ENCODE data around the gene DEF6. TPM values are rescaled to one million over a fixed set of nuclear protein-coding genes. Genes with fewer than 3 reads are reported as not detected.
"Not testable (repeated sequence)": the region's sequence is repeated elsewhere in the genome, so short reads cannot be mapped to it uniquely, and the experiment has no call there.

The DEF6 gene
- total RNA-seq, 1 experiment from 2014 or later = 0.57 TPM

DNA sequence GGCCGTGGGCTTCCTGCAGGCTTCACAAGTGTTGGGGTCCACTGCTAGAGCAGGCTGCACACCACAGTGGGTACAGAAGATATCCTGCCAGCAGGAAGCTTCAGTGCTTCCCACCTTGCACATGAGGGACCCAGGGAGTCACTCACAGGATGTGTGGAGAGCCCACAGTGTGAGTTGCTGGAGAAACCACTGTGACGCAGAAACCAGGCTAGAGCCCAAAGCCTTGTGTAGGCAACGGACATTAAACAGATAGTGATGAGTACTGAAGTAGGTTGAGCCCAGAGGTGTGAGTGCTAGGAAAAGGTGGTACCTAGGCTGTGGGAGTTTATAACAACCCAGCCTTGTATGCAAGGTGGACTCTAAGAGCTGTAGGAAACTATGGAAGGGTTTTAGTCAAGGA is 18.9 kb upstream of the DEF6 start:
- no peak for DNase-seq (ENCODE audit: low read depth)

- peak; percentile 75 for DNase-seq (ENCODE audit: low read depth)
These were observed 16.7 kb upstream of the DEF6 start for GRCh38 chr6:35280903-35281302.

- DNase-seq (ENCODE audit: low read depth) = no peak
These were observed 15.1 kb upstream of the DEF6 start for GRCh38 chr6:35282472-35282871.

DNA sequence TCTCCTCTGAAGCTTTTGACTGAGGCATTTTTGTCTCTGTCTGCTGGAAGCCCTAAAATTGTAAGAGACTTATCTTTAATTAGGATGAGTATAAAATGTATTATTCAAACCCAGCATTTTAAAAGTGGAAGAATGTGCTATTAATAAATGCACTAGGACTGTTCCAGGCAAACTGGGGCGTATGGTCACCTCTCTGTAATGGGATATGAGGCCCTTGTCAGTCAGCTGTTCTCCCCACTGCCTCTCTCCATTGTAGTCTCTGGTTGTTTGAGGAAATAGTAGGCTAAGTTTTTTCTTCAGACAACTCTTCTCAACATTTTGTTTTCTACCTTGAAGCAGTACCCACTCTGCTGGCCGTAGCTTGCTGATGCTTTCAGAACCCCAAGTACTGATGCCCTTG is 14.3 kb upstream of the DEF6 start:
- no peak for DNase-seq (ENCODE audit: low read depth)

GRCh38 chr6:35287671-35288396 is 9.8 kb upstream of the DEF6 start:
- no peak for DNase-seq (ENCODE audit: low read depth)

DNA sequence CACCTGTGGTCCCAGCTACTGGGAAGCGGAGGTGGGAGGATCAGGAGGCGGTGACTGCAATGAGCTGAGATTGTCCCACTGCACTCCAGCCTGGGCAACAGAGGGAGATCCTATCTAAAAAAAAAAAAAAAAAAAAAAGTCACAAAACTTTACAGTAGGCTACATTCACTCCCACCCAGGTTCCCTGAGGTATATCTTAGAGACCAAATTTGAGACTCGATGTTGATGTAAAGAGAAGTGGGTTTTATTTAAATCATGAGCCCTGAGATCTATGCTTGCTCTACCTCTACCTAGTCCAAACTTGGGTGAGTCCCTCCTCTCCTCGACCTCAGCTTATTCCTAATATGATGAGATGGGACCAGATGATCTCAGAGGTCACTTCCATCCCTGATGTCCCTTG is 8.8 kb upstream of the DEF6 start:
- DNase-seq (ENCODE audit: low read depth) = no peak

GRCh38 chr6:35291491-35291890 is 6.1 kb upstream of the DEF6 start:
- no peak for DNase-seq (ENCODE audit: low read depth)

DNA sequence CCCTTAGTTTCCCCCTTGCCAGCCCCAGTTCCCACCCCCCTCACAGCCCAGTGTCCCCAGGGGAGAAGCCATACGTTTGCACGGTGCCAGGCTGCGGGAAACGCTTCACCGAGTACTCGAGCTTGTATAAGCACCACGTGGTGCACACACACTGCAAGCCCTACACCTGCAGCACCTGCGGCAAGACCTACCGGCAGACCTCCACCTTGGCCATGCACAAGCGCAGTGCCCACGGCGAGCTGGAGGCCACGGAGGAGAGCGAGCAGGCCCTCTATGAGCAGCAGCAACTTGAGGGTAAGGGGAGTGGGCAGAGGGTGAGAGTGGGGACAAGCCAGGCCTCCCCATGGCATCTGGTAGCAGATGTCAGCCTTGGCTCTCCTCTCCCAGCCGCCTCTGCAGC is 5.1 kb upstream of the DEF6 start:
- DNase-seq (ENCODE audit: low read depth) = no peak

- no peak for DNase-seq (ENCODE audit: low read depth)
These were observed 3.9 kb upstream of the DEF6 start for GRCh38 chr6:35293681-35294080.

GRCh38 chr6:35294308-35294945 is 3.2 kb upstream of the DEF6 start:
- DNase-seq (ENCODE audit: low read depth) = peak; percentile 39

GRCh38 chr6:35295036-35295435 is 2.6 kb upstream of the DEF6 start:
- no peak for DNase-seq (ENCODE audit: low read depth)

GRCh38 chr6:35295521-35296315 is 1.9 kb upstream of the DEF6 start:
- DNase-seq (ENCODE audit: low read depth) = no peak

GRCh38 chr6:35296931-35297600 is 552 bp upstream of the DEF6 start:
- DNase-seq (ENCODE audit: low read depth) = no peak

DNA sequence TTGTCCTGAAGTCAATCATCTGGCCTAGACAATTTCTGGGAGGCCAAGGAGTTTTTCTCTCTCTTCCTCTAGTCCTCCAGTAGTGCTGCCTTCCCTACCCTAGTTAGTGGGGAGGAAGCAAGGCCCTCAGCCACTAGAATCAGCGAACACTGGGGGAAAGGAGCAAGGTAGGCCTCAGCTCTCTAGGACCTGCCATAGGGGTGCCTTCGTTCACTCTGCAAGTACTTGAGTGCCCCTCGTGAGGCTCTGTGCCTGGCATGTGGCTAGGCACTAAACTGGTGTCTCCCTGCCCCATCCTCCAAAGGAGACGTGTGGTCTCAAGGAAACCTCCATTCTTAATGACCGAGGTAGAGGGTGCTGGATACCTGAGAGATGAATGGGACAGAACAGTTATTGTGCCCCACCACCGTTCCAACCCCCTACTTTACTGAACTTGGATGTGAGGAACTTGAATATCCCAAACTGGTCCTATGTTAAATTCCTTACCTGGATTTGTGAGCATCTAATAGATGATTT is 1.1 kb downstream of the DEF6 start:
- DNase-seq (ENCODE audit: low read depth) = no peak

DNA sequence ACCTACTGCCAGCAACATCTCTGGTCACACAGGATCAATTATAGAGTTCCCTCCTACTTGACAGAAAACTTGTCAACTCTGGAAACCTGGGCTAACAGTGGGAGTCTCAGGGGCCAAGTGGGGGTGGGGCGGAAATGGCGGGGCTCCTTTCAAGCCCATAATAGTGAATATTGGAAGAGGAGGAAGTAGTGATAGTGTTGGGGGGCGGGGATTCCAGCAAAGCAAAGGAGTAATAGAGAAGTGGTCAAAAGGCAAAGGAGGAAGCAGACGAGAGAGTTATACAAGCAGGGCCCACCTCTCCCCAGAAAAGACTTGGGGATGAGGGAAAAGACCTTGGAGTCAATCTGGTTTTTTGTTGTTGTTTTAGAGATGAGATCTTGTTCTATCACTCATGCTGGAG is 2.1 kb downstream of the DEF6 start:
- DNase-seq (ENCODE audit: low read depth) = no peak

- no peak for DNase-seq (ENCODE audit: low read depth)
These were observed 3.2 kb downstream of the DEF6 start for GRCh38 chr6:35300848-35301247.

GRCh38 chr6:35302604-35303241 is 5.1 kb downstream of the DEF6 start:
- peak; percentile 56 for DNase-seq (ENCODE audit: low read depth)

DNA sequence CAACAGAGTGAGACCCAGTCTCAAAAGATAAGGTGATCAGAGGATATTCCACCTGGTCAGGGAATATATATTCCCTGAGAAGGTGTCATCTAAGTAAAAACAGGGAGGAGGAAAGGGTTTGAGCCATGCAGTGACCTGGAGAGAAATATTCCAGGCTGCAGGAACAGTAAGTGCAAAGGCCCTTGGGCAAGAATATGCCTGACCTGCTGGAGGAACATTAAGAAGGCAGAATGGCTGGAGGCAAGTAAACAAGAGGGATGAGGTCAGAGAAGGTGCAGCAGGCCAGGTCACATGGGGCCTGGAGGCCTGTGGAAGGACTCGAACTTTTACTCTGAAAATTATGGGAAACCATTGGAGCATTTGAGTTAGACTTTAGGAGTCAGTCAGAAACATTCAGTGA is 6.7 kb downstream of the DEF6 start:
- DNase-seq (ENCODE audit: low read depth) = peak; percentile 34

- no peak for DNase-seq (ENCODE audit: low read depth)
These were observed 7.5 kb downstream of the DEF6 start for GRCh38 chr6:35305117-35305516.

DNA sequence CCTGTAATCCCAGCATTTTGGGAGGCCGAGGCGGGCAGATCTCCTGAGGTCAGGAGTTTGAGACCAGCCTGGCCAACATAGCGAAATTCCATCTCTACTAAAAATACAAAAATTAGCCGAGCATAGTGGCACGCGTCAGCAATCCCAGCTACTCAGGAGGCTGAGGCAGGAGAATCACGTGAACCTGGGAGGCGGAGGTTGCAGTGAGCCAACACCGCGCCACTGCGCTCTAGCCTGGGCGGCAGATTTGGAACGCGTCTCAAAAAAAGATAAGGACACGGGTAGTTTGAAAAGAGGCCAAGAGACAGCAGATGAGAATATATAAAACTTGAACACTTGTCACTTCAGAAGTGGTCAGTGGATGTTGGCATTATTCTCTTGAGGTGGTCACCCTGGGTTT is 9.5 kb downstream of the DEF6 start:
- not testable (repeated sequence) for DNase-seq (ENCODE audit: low read depth)

DNA sequence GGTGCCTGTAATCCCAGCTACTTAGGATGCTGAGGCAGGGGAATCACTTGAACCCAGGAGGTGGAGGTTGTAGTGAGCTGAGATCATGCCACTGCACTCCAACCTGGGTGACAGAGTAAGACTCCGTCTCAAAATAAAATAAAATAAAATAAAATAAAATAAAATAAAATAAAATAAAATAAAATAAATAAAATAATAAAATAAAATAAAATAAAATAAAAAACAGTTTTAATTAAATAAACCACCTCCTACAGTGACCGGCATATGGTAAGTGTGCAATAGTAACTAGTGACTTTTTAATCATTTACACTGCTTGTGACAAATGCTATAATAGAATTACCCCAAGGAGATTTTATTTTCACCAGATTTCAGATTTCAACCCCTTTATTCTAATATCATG is 10.9 kb downstream of the DEF6 start:
- not testable (repeated sequence) for DNase-seq (ENCODE audit: low read depth)

Data from M059J (cell line).